ENCODE results near the gene PTPRCAP. TPM values are rescaled to one million over a fixed set of nuclear protein-coding genes. Genes with fewer than 3 reads are reported as not detected.
A peak's percentile ranks its signal among the peaks of the same experiment; 100 is the strongest.

The PTPRCAP gene
- total RNA-seq, 4 donors from 2014 or later, result 5.6 to 7.2 (median 6.4) TPM

GRCh38 chr11:67396587-67397389, 40.7 kb downstream of the PTPRCAP start:
- peaks cover 17 to 24% of the 10 kb centered on the region in 2 donors for H3K4me1 ChIP-seq
- no peak for DNase-seq
- intact Hi-C loops (cut with DNase I), result loop anchor here (10.0 kb wide), 1 partner anchor 68 kb away; the partner anchor contains the start of gene TMEM134
- no peak overlapping the region for H3K27ac ChIP-seq
- H3K9me3 ChIP-seq, result no peaks in the 10 kb centered on the region
- H3K27me3 ChIP-seq, result no peaks in the 10 kb centered on the region
- H3K4me3 ChIP-seq (replicated peaks in 1 of 3), result no peak overlapping the region
- peaks cover 24 to 25% of the 10 kb centered on the region in 2 donors for H3K36me3 ChIP-seq
- 55 to 60% methylated on average over 11 to 12 of the region's 13 CpGs for WGBS, 2 donors
- TF ChIP-seq POLR2A (IDR thresholded peaks at IDR 0.05) (no peak), CTCF (IDR thresholded peaks at IDR 0.05) (no peak)

GRCh38 chr11:67396259-67396581, 41.3 kb downstream of the PTPRCAP start:
- intact Hi-C loops (cut with DNase I), result loop anchor here (10.0 kb wide), 1 partner anchor 69 kb away; the partner anchor contains the start of gene TMEM134
- H3K36me3 ChIP-seq, result peaks cover 24 to 25% of the 10 kb centered on the region in 2 donors

GRCh38 chr11:67395555-67396258, 41.8 kb downstream of the PTPRCAP start:
- 89% methylated on average over 15 of the region's 19 CpGs for WGBS, 2 donors
- Histone ChIP-seq H3K4me1 (peaks cover 12 to 27% of the 10 kb centered on the region in 2 donors), H3K9me3 (no peaks in the 10 kb centered on the region), H3K4me3 (replicated peaks in 1 of 3) (no peak overlapping the region), H3K27ac (no peak overlapping the region), H3K36me3 (peaks cover 24 to 25% of the 10 kb centered on the region in 2 donors), H3K27me3 (no peaks in the 10 kb centered on the region)
- intact Hi-C loops (cut with DNase I), result loop anchor here (10.0 kb wide), 1 partner anchor 69 kb away; the partner anchor contains the start of gene TMEM134
- no peak for TF ChIP-seq POLR2A (IDR thresholded peaks at IDR 0.05)
- no peak for TF ChIP-seq CTCF (IDR thresholded peaks at IDR 0.05)
- no peak for DNase-seq

More at GRCh38 chr11:67396259-67396581, 41.3 kb downstream of the PTPRCAP start:
- 87 to 95% methylated on average over 7 of the region's 7 CpGs for WGBS, 2 donors
- H3K27ac ChIP-seq, result no peak overlapping the region
- H3K4me3 ChIP-seq (replicated peaks in 1 of 3), result no peak overlapping the region
- H3K27me3 ChIP-seq, result no peaks in the 10 kb centered on the region
- H3K4me1 ChIP-seq, result peaks cover 17 to 24% of the 10 kb centered on the region in 2 donors
- H3K9me3 ChIP-seq, result no peaks in the 10 kb centered on the region
- no peak for DNase-seq
- TF ChIP-seq POLR2A (IDR thresholded peaks at IDR 0.05) (no peak), CTCF (IDR thresholded peaks at IDR 0.05) (no peak)

GRCh38 chr11:67393990-67394389, 43.5 kb downstream of the PTPRCAP start:
- H3K4me1 ChIP-seq, result peaks cover 4 to 20% of the 10 kb centered on the region in 2 donors
- intact Hi-C loops (cut with DNase I), result loop anchor here (5.0 to 10.0 kb wide), 2 partner anchors 71 to 113 kb away; partner anchors contain the start of genes CDK2AP2, PITPNM1 and TMEM134
- TF ChIP-seq CTCF (IDR thresholded peaks at IDR 0.05) (no peak), POLR2A (IDR thresholded peaks at IDR 0.05) (no peak)
- H3K36me3 ChIP-seq, result peaks cover 18 to 19% of the 10 kb centered on the region in 2 donors
- H3K4me3 ChIP-seq (replicated peaks in 1 of 3), result no peak overlapping the region
- no peak overlapping the region for H3K27ac ChIP-seq
- no peaks in the 10 kb centered on the region for H3K27me3 ChIP-seq
- DNase-seq, result peak; percentile 48 to 64
- 48 to 51% methylated on average over 5 of the region's 5 CpGs for WGBS, 2 donors
- no peaks in the 10 kb centered on the region for H3K9me3 ChIP-seq
